ENCODE results near the gene TP53TG5.

DNA sequence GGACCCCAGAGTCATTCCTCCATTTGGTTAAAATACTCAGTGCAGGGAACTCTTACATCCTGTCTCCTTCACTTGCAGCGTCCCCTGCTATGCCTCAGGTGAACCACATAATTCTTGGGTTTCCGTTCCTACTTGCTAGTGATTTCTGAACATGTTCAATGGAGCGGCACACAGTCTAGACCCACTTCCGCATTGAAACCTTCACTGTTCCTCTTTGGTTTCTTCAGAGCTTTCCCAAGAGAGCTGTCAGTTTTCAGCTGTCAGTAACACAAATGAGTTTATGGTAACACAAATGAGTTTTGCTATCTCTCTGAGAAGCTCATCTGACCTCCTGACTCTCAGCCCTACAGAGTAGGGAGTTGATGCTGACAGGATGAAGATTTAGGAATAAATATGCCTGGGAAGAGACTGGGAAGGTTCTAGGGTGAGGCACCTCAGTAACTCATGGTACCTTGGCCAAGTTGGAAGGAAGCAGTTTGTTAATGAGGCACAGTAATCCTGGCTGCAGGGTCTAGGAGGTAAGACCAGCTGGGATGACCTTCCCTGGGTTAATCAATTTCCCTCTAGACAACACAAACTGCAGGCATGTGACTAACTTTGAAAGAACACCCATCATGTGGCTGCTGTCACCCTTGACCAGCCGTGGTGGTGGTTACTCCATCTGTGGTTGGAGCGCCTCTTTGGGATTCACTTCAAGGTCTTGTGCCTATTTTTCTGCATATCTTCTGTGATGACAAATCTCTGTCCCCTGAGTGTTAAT is 9.7 kb downstream of the TP53TG5 start:
- TF ChIP-seq CTCF (IDR thresholded peaks at IDR 0.05) (no peak), POLR2A (IDR thresholded peaks at IDR 0.05) (no peak)

All from right lobe of liver (tissue), 4 donors.